Cardiac fibroblast (primary cell): ENCODE results near the gene APC.

Source experiments
- DNase-seq, 2 donors: peaks; one replicate each; pipeline versions ENCODE4 v3.0.0 to v3.0.0-alpha.2; 2010; ENCODE audit warnings: low read depth in 2 of 2
- H3K4me3 ChIP-seq, 2 donors: replicated peaks in 1 of 2; 1 replicate in 1 of 2; 2 replicates in 1 of 2; pipeline ENCODE4 v1.5.1; 2011; ENCODE audit warnings: low read depth in 2 of 2, low read length in 2 of 2, mild to moderate bottlenecking in 2 of 2, moderate library complexity in 1 of 2
- TF ChIP-seq, protein P1 (sequence below): IDR thresholded peaks from one replicate; pipeline ENCODE4 v1.5.1; 2011; ENCODE audit warnings: low read depth, mild to moderate bottlenecking, low read length, inconsistent platforms

The APC gene

DNA sequence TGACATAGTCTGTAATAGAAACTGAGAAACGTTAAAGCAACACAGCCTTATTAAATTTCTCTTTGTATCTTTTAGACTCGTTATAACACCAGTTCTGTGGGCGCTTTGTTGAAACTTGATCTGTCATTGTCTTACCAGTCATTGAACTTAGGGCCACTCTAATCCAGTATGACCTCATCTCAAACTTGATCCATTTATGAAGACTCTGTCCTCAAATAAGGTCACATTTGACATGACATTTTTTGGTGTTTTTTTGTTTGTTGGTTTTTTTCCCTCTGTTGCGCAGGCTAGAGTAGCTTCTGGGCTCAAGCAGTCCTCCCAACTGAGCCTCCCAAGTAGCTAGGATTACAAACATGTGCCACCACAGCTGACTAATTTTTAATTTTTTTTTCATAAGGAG lies 5.9 kb downstream of the APC start:
- TF ChIP-seq, protein P1, sequence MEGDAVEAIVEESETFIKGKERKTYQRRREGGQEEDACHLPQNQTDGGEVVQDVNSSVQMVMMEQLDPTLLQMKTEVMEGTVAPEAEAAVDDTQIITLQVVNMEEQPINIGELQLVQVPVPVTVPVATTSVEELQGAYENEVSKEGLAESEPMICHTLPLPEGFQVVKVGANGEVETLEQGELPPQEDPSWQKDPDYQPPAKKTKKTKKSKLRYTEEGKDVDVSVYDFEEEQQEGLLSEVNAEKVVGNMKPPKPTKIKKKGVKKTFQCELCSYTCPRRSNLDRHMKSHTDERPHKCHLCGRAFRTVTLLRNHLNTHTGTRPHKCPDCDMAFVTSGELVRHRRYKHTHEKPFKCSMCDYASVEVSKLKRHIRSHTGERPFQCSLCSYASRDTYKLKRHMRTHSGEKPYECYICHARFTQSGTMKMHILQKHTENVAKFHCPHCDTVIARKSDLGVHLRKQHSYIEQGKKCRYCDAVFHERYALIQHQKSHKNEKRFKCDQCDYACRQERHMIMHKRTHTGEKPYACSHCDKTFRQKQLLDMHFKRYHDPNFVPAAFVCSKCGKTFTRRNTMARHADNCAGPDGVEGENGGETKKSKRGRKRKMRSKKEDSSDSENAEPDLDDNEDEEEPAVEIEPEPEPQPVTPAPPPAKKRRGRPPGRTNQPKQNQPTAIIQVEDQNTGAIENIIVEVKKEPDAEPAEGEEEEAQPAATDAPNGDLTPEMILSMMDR, result no peak
- H3K4me3 ChIP-seq, result no peak overlapping the region
- no peak for DNase-seq

DNA sequence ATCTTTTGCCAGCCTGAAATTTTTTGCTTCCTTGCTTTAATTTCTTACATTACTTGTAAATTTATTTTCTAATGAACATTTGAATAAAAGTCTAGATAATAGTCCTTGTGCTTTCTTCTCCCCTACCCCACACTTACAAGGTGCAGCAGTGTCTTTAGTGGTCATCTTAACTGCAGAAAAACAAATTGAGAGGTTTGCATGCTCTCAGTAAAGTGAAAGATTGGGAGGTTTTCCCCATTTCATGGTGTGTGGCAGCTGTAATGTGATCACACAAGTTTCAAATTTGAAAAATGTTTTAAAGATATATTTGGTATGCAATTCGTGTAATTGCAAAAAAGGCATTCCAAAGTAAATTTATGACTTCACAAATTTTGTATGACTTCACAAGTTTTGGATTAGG lies 14.7 kb downstream of the APC start:
- DNase-seq, result no peak
- H3K4me3 ChIP-seq, result no peak overlapping the region
- TF ChIP-seq, protein P1, result no peak

DNA sequence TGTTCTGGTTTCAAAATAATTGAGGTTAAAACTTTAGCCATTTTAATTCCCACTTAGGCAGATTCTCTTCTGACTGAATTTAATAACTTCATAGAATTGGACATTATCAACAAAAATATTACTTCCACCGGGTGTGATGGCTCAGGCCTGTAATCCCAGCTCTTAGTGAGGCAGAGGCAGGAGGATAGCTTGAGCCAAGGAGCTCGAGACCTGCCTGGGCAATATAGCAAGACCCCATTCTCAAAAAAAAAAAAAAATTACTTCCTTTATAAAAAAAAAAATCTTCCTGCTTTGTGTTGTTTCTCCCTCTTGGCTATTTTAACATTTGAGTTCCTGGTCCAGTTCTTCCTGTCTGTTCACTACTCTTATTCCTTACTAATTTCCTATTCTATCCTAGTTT lies 18.0 kb downstream of the APC start:
- no peak overlapping the region for H3K4me3 ChIP-seq
- TF ChIP-seq, protein P1, result no peak
- no peak for DNase-seq

DNA sequence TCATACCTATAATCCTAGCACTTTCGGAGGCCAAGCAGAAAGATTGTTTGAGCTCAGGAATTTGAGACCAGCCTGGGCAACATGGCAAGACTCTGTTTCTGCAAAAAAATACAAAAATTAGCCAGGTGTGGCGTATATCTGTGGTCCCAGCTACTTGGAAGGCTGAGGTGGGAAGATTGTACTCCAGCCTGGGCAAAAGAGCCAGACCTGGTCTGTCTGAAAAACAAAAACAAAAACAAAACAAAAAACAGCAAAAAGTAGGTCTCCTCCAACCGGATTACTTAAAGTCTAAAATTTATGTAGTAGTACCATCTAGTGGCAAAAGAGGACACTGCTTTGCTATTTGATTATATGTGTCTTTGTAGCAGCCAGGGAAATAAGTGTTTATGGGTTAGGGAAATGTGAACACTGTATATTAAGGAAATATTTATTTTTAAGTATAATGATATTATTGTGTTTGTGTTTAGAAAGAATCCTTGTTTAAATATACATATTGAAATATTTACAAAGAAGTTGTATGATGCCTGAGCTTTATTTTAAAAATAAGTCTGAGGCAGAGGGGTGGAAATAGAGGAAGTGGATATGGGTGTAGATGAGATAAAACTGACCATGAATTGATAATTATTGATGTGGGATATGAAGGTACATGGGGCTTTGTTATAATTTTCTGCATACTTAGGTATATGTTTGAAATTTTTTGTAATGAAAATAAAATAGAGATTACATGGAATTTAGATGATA lies 20.0 kb downstream of the APC start:
- TF ChIP-seq, protein P1, result peak; percentile 72
- no peak overlapping the region for H3K4me3 ChIP-seq
- peak; percentile 80 to 82 for DNase-seq

DNA sequence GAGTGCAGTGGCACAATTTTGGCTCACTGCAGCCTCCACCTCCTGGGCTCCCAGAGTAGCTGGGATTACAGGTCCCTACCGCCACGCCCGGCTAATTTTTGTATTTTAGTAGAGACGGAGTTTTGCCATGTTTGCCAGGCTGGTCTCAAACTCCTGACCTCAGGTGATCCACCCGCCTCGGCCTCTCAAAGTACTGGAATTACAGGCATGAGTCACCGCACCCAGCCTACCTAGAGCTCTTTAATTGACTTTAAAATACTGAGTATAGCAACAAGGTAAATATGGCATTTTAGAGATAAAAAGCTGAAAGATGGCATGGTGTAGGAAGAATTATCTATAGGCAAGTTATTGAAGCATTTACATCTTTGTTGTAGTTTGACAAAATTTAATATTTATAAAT lies 21.0 kb downstream of the APC start:
- DNase-seq, result no peak
- no peak overlapping the region for H3K4me3 ChIP-seq
- TF ChIP-seq, protein P1, result no peak

DNA sequence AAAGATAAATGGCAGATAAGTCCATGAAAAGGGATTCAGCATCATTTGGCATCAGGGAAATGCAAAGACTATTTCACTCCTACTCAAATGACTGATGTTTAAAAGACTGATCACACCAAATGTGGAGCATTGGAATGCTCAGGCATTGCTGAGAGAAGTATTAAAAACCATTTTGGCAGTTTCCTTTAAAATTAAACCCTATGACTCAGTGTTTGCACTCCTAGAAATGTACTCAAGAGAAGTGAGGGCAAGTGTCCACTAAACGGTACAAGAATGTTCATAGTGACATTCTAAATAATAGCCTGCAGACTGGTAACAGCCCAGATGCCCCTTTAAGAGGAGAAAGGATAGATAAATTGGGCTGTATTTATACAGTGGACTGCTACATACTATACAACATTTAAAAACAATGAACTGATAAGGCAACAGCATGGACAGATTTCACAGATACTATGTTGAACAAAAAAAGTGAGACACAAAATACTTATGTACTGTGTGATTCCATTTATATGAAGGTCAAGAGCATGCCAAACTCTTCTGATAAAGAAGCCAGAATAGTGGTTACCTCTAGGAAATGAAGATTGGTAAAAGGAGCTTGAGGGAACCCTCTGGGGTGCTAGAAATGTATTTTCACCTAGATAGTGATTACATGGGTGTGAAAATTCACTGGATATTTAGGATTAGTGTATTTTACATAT lies 24.6 kb downstream of the APC start:
- DNase-seq, result peak; percentile 37 to 40
- H3K4me3 ChIP-seq, result no peak overlapping the region
- TF ChIP-seq, protein P1, result no peak
